Measurements from ENCODE around the gene SH2D1B. TPM values are rescaled to one million over a fixed set of nuclear protein-coding genes. Genes with fewer than 3 reads are reported as not detected.

The SH2D1B gene
- total and polyA plus RNA-seq, 8 donors, result 0.33 to 0.73 TPM; not detected in 6

DNA sequence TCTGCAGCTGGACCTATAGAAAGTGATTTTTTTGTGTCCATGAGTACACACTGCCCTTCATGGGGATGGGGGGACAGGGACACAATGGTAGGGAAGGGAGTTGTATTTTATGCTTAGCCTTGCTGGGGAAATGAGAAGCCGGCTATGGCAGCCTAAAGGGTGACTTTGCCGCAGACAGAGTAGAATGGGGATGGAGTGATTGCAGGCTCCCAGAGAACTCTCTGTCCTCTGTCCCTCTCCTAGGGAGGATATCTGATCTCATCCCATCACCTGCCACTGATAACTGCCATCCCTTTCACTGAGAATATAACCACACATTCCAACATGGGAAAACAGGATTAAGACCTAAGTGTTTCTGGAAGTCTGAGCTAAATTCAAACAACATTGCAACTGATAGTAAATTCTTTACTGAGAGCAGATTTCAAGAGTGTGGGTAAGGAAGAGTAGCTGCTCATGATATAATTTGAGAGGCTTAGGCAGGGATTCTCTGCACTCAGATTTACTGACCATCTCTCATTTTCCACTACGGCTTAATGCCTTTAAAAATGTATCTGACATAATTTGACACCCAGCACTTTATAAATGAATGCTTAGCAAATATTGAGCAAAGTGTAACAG is 13.9 kb downstream of the SH2D1B start:
- no peak for DNase-seq
- Histone ChIP-seq H3K9me3 (no peaks in the 10 kb centered on the region), H3K36me3 (no peaks in the 10 kb centered on the region), H3K4me3 (no peak overlapping the region), H3K4me1 (no peaks in the 10 kb centered on the region), H3K27me3 (peaks cover 0 to 37% (median 5%) of the 10 kb centered on the region in 3 donors), H3K27ac (no peak overlapping the region)
- TF ChIP-seq POLR2AphosphoS5 (IDR thresholded peaks at IDR 0.05), result no peak
- intact Hi-C loops (cut with DNase I; ENCODE audit: low total_unique reads), result no loop called here
- 53 to 68% (median 59%) methylated on average over 3 of the region's 3 CpGs for WGBS, 5 donors

GRCh38 chr1:162397039-162397448 is 14.9 kb downstream of the SH2D1B start:
- H3K27ac ChIP-seq, result no peak overlapping the region
- no peak overlapping the region for H3K4me3 ChIP-seq
- TF ChIP-seq POLR2A (IDR thresholded peaks at IDR 0.05) (no peak), EP300 (IDR thresholded peaks at IDR 0.05) (no peak), CTCF (IDR thresholded peaks at IDR 0.05) (no peak), POLR2AphosphoS5 (IDR thresholded peaks at IDR 0.05) (no peak)
- peaks cover 0 to under 1% (median under 1%) of the 10 kb centered on the region in 4 donors for H3K4me1 ChIP-seq
- WGBS, 5 donors, result 74 to 89% (median 82%) methylated on average over 3 of the region's 3 CpGs
- H3K36me3 ChIP-seq, result no peaks in the 10 kb centered on the region
- H3K9me3 ChIP-seq, result no peaks in the 10 kb centered on the region
- intact Hi-C loops (cut with DNase I; ENCODE audit: low total_unique reads), result no loop called here
- DNase-seq, result no peak
- peaks cover 0 to 37% (median 5%) of the 10 kb centered on the region in 3 donors for H3K27me3 ChIP-seq

DNA sequence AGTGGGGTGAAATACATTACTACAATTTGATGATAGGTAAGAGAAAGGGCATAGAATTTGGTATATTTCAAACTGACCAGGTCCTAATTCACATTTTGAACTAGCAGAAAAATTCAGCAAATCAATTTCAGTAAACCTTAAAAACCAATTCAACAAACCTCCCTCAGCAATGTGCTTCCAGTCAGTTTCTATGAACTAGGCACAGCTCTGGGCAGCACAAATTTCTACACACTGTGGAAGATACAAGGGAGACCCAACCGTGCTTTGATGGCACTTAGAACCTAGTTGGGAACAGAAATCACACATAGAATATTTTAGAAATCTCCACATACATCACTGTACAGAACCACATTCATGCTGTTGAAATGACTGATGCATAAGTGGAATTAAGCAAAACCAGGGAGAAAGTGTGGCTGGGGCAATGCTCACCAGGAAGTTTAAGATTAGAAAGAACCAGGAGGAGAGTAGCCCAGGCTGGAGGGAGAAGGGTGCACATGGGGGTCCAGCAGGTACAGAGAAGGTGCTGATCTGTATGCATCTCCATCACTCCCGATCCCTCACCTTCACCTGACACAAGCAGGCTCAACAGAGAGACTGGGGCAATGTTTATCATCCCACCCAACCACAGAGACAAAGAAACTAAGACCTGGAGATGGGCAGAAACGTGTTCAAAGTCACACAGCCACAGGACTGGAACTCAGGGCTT is 15.6 kb downstream of the SH2D1B start:
- no peak for DNase-seq
- no peak overlapping the region for H3K4me3 ChIP-seq
- no peak overlapping the region for H3K27ac ChIP-seq
- WGBS, 5 donors, result 64 to 85% (median 80%) methylated on average over 3 of the region's 3 CpGs
- H3K36me3 ChIP-seq, result no peaks in the 10 kb centered on the region
- H3K9me3 ChIP-seq, result no peaks in the 10 kb centered on the region
- intact Hi-C loops (cut with DNase I; ENCODE audit: low total_unique reads), result no loop called here
- peaks cover 0 to 37% (median 5%) of the 10 kb centered on the region in 3 donors for H3K27me3 ChIP-seq
- peaks cover 0 to 7% (median 3%) of the 10 kb centered on the region in 4 donors for H3K4me1 ChIP-seq
- no peak for TF ChIP-seq POLR2AphosphoS5 (IDR thresholded peaks at IDR 0.05)
- TF ChIP-seq CTCF (IDR thresholded peaks at IDR 0.05), result no peak

DNA sequence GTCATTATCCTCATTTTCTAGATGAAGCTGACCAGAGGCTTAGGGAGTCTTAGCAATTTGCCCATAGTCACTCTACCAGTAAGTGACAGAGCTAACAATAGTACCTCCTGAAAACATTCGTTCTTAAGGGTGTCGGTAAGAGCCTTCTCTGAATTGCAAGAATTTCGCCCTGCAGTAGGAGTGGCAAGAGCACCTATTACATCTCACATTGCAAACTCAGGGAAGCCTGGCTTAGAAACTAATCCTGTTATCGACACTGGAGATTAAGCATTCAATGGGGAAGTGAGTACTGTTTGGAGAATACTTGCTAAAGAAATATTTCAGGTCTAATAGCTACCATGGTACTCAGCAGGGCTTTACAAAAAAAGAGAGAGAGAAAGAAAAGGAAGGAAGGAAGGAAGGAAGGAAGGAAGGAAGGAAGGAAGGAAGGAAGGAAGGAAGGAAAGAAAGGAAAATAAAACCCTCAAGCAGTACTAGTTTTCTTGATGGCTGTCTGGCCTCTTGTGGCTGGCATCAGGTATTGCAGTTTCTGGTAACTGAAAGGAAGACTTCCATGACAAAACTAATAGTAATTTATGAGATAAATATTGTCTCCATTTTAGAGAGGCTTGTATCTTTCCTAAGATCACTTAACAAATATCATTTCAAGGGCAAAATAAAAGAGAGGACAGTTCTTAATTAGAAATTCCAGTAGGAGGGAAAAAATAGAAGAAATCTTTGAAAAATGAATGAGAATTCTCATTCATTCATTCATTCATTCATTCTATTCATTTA is 20.0 kb downstream of the SH2D1B start:
- intact Hi-C loops (cut with DNase I; ENCODE audit: low total_unique reads), result no loop called here
- 22 to 34% (median 29%) methylated on average over 4 of the region's 4 CpGs for WGBS, 5 donors
- peaks cover 0 to 8% (median 0%) of the 10 kb centered on the region in 3 donors for H3K27me3 ChIP-seq
- H3K36me3 ChIP-seq, result no peaks in the 10 kb centered on the region
- H3K4me1 ChIP-seq, result peaks cover 0 to 8% (median 3%) of the 10 kb centered on the region in 4 donors
- peak overlapping the region in 1 of 5 donors; percentile 20 for H3K27ac ChIP-seq
- DNase-seq, result peak in 1 of 2 donors; percentile 70
- TF ChIP-seq CTCF (IDR thresholded peaks at IDR 0.05), result peak in 5 of 7 experiments; percentile 73 to 89 (median 78)
- no peak for TF ChIP-seq EP300 (IDR thresholded peaks at IDR 0.05)
- H3K4me3 ChIP-seq, result peak overlapping the region in 1 of 4 donors; percentile 9
- no peaks in the 10 kb centered on the region for H3K9me3 ChIP-seq
